Stimulated activated CD4-positive, alpha-beta T cell treated with anti-CD3 and anti-CD28 coated beads, Interleukin-12 subunit alpha, Interleukin-12 subunit beta, amount 100 ng/mL, for 48 hours (primary cell): ENCODE data around the gene SPTA1.

Experiments
- DNase-seq, 3 donors: peaks; one replicate each; pipeline ENCODE4 v3.0.0-alpha.2; 2020; ENCODE audit warnings: low read depth in 2 of 3, low spot score in 1 of 3

SPTA1 gene

GRCh38 chr1:158687037-158687436 is 522 bp upstream of the SPTA1 start:
- no peak for DNase-seq

- no peak for DNase-seq
Measured at GRCh38 chr1:158685085-158685484, 1.4 kb downstream of the SPTA1 start.

DNA sequence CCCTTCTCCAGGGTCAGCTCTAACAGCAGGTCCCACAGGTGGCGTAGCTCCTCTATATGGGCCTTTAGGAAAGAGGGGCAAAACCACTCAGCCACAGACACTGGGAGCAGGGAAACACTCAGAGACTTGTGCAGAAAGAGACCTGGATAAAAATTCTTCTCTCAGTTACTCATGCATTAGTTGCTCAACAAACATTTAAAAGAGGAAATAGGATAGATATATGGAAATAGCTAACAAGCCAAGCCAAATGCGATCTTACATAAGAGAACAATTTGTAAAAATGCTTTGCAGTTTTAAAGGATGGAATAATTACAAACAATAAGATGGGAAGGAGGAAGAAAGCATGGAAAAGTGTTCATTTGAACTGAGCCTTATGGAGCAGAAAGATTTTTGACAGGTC is 4.9 kb downstream of the SPTA1 start:
- DNase-seq = no peak

DNA sequence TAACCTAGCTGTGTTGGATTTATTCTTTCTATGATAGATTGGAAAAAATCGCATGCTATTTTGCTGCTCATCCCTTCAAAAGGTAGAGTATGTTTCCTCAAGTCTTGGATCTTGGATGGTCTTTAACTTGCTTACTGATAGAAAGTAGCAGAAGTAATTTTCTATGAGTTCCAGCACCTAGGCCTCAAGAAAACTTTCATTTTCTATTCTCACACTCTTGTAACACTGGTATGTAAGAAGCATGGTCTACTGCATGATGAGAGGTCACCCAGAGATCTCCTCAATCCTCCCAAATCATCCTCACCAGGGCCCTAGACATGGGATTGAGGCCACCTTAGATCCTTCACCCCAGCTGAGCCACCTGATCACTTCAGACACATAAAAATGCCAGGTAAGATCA is 7.2 kb downstream of the SPTA1 start:
- no peak for DNase-seq

GRCh38 chr1:158675563-158676323 is 10.8 kb downstream of the SPTA1 start:
- DNase-seq = no peak

DNA sequence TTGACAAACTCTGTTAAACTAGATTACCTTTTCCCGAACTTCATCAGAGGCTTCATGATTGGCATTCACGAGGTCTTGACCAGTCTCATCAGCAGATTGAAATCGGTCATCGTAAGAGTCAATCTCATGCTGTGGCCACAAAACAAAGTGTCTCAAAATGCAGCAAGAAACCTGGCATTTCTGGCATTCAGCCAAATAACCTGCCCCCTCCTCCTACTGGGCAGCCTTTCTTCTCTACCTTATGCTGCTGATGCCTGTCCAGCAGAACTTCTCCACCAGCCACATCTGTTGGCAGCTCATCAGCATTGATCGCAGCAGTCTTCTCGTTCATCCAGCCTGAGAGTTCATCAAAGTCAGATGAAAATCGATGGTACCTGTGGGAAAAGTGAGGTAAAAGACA is 12.2 kb downstream of the SPTA1 start:
- no peak for DNase-seq

DNA sequence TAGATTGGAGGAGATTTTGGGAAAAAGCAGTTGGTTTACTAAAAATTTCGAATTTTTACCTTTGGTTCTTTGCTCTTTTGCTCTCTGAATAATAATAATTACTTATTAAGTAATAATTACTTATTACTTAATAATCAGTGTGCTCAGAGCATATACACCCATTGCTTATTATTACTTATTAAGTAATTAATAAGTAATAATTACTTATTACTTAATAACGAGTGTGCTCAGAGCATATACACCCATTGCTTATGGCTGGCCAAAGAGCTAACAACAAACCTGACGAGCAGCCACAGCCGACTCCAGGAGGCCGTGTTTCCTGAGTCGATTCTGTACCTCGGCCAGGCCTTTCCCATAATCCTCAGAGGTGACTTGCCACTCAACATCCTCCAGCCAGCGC is 20.5 kb downstream of the SPTA1 start:
- DNase-seq = no peak

DNA sequence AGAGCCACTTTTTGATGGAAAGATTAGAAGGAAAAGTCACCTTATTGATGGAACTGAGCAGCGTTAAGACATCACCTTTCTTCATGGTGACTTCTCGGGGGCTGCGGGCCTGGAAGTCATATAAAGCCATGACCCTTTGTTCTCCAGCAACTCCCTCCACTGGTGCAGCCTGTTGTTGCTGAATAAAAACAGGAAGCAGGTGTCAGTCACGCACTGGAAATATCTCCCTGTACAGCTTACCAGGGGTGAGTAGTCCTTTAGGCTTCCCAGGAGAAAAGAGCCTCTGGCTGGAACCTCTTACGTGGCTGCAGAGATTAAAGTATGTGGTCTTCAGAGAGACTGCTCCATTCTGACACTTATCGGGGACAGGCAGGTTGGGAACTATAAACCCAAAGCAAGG is 31.9 kb downstream of the SPTA1 start:
- no peak for DNase-seq

- no peak for DNase-seq
Measured at GRCh38 chr1:158654086-158654485, 32.4 kb downstream of the SPTA1 start.

DNA sequence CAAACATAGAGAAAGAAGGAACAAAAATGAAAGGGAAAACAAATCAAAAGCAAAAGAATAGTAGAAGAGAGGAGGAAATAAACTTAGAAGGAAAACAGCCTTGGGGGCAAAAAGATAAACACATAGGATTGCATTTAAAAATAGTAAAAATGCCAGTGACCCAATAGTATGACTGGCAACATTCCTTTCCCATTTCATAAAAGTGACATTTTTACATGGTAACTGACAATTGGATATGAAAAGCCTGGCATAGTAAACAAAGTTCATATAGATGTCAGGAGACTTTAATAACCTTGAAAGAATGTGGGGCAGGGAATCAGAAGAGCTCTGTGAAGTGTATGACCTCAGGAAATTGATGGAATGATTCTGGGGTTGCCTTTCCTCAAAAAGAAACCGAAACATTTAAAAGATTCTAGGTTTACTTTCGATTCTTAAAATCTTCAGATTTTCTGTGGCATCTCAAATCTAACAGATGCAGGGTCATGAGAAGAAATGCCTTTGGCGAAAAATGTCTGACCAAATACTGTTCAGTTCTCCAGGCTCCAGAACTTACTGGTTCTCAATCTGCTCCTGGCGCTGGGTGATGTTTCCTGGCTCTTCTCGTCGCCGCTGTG is 33.7 kb downstream of the SPTA1 start:
- DNase-seq = no peak

DNA sequence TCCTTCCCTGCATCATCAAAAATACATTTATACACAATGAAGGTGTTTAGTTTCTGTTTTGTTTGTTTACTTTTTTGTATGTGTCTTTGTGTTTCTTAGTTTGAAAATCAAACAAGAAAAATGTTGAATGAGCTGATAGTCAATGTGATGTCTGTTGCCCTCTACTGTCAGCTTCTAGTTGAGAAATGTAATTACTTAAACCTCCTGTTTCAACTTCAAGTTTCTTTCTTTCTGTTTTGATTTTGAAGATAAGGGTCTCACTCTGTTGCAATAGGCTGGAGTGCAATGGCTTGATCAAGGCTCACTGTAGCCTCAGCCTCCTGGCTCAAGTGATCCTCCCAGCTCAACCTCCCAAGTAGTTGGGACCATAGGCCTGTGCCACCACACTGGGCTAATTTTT is 37.5 kb downstream of the SPTA1 start:
- no peak for DNase-seq

GRCh38 chr1:158646465-158646864 is 40.0 kb downstream of the SPTA1 start:
- no peak for DNase-seq

DNA sequence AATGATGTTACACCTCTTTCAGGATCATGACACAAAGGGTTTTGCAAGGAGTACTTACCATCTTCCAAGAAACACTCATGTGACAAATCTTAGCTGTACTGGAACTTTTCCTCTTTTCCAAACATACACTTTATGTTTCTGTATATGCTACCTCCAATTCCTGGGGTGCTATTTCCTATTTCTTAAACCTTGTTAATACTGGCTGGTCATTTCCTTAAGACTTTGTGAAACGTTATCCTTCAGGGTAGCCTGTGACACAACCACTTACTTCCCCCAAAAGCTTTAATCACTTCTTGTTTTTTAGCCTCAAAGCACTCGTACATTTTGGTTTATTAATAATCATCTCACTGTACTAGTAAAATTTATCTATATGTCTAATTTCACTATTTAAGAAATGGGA is 42.1 kb downstream of the SPTA1 start:
- DNase-seq = no peak

DNA sequence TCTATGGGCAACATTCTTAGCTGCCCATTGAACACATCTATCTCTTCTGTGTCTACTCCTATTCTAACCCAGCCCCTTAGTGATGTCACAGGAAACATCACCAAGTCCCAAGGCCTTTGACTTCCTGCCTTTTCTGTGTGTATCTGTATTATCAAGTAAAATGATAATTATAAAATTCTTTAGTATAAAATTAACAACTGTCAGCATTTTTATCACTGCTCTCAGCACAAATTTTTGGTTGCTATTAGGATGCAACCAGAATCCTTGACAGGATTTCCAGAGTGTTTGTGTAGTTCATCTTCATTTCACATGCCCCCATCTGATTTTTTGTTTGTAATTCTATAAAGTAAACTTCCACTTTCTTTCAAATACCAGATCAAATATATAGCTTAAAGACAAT is 47.6 kb downstream of the SPTA1 start:
- DNase-seq = no peak

- no peak for DNase-seq
Measured at GRCh38 chr1:158638146-158638545, 48.4 kb downstream of the SPTA1 start.

GRCh38 chr1:158613764-158614163 is 72.8 kb downstream of the SPTA1 start:
- DNase-seq = no peak

GRCh38 chr1:158611916-158612315 is 74.6 kb downstream of the SPTA1 start:
- no peak for DNase-seq

DNA sequence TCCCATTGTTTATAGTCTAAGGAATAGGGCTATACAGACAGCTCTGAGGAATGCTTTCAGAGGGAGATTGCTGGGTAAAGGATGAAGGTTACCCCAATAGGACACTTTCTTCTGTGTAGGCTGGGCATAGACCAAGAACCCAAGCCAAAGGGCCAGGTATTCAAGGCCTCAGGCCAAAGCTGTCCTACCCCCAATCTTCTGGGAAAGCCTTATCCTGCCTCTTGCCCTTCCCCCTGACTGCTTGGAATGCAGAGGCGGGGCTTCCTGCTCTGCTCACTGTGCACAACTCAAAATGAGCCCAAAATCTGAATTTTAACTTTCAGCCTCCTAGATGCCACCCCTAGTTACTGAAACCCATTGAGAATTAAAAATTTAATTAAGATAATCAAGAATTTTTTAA is 79.2 kb downstream of the SPTA1 start:
- DNase-seq = no peak

DNA sequence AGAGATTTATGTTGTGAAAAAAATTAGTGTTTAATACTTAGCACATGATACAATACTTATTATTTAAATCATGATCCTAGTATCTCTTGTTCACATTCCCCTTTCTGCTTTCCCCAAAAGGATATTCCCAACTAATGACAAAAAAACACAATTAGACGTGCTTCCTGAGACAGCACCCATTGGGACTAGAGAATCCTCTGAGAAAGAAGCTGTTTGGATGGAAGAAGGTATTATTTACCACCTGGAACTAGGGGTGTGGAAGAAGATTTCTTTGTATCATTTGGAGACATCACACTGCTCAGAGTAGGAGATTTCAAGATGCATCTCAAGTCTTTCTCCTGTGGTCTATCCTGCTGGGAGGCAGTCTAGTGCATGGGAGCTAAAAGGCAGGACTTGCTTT is 81.5 kb downstream of the SPTA1 start, which contains the start of gene OR10Z1:
Gene OR10Z1, plus strand, starts transcription at position 301 of the 400 bp plus-strand sequence. CDS start 1,171 bp downstream, outside the sequence.
- DNase-seq = no peak

DNA sequence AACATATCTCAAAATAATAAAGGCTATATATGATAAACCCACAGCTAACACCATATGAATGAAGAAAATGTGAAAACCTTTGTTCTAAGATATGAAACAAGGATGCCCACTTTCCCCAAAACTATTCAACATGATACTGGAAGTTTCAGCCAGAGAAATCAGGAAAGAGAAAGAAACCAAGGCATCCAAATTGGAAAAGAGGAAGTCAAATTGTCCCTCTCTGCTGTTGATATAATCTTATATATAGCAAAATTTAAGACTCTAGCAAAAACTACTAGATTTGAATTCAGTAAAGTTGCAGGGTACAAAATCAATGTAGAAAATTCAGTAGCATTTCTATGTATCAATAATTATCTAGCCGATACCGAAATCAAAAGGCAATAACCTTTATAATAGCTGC is 85.8 kb downstream of the SPTA1 start:
- no peak for DNase-seq

DNA sequence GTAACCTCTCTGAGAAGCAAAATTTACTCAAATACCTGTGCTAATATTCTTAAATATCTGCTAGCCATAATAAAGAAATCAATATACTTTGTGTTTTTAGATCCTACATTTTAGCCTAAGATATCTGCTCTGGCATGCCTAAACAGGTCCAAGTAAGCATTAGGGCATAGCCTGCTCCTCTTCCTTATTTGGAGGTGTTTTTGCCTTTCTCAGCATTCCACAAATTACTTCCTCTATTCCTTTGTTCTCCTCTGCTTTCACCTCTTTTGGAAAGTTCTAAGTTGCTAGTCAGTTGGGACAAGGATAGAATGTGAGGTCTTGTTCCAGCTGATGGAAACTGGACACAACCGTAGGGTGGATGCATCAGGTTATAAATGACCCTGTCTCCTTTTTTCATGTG is 99.6 kb downstream of the SPTA1 start:
- DNase-seq = no peak

DNA sequence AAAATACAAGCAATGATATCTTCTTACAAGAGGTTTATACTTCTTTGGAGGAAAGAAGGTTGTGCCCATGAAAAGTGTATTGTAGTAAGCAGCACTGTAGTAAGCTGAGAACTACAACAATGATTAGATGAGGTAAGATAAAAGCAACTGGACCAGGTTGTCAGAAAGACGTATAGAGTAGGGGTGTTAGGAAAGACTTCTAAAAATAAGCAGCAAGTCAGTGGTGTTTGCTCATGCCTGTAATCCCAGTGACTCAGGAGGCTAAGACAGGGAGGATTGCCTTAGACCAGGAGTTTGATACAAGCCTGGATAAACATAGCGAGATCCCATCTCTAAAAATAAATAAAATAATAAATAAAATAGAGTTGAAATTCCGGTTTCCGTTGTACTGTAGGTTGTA is 102.6 kb downstream of the SPTA1 start:
- no peak for DNase-seq

DNA sequence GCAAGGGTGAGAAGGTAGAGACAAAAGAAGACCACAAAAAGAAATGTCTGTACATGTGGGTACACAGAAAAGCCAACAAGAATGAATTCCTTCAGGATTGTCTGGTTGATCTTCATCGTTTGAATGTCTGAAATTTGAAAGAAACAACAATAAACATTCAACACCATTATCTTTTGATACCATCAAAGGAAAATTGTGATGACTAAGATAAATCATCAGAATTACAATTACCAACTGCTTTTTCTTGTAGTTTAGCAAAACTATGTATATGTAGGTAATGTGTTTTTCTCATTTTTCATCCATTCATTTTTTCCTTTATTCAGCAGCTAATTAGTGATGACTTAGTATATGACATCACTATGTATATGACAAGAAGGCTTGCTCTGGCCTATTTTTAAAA is 106.8 kb downstream of the SPTA1 start, which contains the start of gene OR10X1:
Gene OR10X1, minus strand, starts transcription at position 167 of the 400 bp plus-strand sequence. Its CDS starts 0 bp downstream, at position 167.
- DNase-seq = no peak
